ENCODE measurements around the gene ARHGEF16.

Gene ARHGEF16

DNA sequence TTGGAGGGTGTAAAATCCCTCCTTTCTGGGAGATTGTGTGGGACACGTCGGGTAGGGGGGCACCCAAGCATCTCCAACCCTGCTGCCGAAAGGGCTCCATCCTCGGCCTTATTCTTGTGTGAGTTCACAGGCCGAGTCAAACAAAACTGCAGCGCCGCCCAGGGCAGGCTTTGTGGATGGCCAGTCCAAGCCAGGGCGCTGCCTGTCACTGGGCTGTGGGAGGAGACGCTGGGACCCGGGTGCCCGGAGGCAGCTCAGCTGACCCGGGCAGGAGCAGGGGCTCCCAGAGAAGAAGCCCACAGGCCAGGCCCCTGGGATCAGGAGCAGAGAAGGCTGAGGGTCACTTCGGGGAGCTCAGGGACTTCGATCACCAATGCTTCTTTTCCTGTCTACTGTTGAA lies 31.8 kb upstream of the ARHGEF16 start:
- no peak for DNase-seq (ENCODE audit: low read depth)

- no peak for DNase-seq (ENCODE audit: low read depth)
These were observed 31.1 kb upstream of the ARHGEF16 start for GRCh38 chr1:3423245-3423829.

- DNase-seq (ENCODE audit: low read depth): no peak
These were observed 30.4 kb upstream of the ARHGEF16 start for GRCh38 chr1:3423896-3424611.

DNA sequence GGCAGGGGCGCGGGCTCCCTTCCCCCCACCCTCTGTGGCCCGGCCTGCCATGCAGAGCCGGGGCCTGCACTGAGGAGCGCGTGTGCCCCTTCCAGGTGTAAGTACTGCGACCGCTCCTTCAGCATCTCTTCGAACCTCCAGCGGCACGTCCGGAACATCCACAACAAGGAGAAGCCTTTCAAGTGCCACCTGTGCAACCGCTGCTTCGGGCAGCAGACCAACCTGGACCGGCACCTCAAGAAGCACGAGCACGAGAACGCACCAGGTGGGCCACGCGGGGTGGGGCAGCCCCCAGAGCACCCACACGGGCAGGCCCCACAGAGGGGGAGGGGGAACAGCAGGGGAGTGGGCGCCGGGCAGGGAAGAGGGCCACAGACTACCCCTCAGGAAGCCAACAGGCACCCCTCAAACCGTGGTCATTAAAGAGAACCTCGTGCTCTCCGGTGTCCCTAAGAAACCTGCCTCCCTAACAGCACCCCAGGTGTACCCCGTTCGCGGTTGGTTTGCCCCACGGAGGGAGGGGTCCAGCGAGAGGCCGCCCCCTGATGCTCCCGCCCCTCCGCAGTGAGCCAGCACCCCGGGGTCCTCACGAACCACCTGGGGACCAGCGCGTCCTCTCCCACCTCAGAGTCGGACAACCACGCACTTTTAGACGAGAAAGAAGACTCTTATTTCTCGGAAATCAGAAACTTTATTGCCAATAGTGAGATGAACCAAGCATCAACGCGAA lies 28.8 kb upstream of the ARHGEF16 start:
- no peak for DNase-seq (ENCODE audit: low read depth)

DNA sequence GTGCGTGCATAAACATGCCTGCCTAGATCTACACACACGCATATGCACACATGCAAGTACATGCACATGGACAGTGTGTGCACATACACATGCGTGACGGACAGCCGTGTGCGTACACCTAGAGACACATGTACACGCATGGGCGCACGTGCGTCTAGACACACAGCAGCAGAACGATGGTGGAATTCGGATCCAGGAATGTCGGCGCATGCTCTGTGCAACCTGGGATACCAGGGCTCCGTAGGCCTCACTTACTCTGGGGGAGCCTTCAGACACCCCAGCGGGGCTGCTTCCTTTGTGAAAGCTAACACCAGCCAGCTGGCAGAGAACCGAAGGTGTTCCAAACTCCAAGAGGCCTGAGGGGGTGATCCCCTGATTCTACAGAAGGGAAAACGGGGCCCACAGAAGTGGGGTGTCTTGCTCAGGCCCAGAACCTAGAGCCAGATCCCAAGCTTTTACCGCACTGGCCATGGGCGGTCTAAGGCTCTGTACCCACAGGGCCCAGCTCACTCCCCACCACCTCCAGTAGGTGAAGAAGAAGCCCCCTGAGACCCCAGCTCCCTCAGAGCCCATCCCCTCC lies 27.4 kb upstream of the ARHGEF16 start:
- no peak for DNase-seq (ENCODE audit: low read depth)

- DNase-seq (ENCODE audit: low read depth): no peak
These were observed 26.5 kb upstream of the ARHGEF16 start for GRCh38 chr1:3427711-3428704.

DNA sequence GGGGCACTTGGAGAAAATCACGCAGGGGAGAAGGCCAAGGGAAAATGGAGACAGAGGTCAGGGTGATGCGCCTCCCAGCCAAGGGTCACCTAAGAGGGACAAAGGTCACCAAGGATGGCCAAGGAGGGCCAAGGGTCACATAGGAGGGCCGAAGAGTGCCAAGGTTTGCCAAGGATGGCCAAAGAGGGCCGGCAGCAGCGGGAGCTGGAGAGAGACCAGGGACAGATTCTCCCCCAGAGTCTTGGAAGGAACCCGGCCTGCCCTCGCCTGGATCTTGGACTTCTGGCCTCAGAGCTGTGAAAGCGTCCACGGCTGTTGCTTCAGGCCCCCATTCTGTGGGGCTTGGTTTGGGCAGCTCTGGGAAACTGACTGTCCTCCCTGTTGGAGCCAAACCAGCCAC lies 25.6 kb upstream of the ARHGEF16 start:
- DNase-seq (ENCODE audit: low read depth): no peak

- DNase-seq (ENCODE audit: low read depth): no peak
These were observed 25.1 kb upstream of the ARHGEF16 start for GRCh38 chr1:3429320-3429719.

- DNase-seq (ENCODE audit: low read depth): no peak
These were observed 24.7 kb upstream of the ARHGEF16 start for GRCh38 chr1:3429766-3430165.

- no peak for DNase-seq (ENCODE audit: low read depth)
These were observed 24.1 kb upstream of the ARHGEF16 start for GRCh38 chr1:3430406-3430805.

DNA sequence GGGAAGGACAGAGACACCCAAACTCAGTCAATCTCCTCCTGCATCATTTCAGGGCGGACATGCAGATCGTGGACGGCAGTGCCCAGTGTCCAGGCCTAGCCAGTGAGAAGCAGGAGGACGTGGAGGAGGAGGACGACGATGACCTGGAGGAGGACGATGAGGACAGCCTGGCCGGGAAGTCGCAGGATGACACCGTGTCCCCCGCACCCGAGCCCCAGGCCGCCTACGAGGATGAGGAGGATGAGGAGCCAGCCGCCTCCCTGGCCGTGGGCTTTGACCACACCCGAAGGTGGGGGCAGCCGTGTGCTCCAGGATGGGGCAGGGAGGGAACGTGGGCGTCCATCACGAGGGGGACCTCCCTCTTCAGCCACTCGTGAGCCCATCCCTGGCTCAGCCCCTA lies 23.6 kb upstream of the ARHGEF16 start:
- no peak for DNase-seq (ENCODE audit: low read depth)

DNA sequence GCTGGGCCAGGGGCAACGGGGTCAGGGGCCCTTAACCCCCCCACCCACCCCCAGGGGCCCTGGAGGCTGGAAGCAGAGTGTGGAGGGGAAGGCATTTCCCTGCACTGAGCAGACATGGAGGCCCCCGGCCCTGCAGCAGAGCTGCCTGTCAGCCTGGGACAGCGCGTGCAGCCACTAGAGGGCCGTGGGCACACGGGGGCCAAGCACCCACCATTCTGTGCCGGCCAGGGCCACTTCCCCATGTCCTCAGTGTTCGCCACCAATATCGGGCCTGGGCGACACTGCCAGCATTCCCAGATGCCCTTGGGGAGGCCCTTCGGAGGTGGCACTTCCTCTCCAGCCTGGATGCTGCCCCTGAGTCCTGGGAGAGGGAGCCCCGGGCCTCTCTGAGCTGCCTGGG lies 23.2 kb upstream of the ARHGEF16 start:
- DNase-seq (ENCODE audit: low read depth): no peak

GRCh38 chr1:3431686-3432085 lies 22.8 kb upstream of the ARHGEF16 start:
- no peak for DNase-seq (ENCODE audit: low read depth)

GRCh38 chr1:3432306-3432705 lies 22.2 kb upstream of the ARHGEF16 start:
- no peak for DNase-seq (ENCODE audit: low read depth)

DNA sequence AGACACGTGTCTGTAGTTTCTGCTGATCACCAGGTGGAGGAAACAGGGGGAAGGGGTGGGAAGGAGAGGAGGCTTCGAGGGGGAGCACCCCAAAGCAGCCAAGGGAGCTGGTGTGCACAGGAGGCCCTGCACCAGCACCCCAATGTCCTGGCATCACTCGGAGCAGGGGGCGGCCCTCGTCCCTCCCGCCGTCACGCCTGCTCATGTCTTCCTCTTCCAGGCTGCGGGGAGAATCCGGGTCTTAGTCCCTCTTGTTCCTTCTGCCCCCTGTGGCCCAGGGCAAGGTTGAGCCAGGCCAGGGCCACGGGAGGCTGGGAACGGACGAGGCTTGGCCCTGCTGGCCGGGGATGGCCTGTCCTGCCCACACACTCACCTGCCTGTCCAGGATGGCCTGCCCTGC lies 21.4 kb upstream of the ARHGEF16 start:
- DNase-seq (ENCODE audit: low read depth): no peak

DNA sequence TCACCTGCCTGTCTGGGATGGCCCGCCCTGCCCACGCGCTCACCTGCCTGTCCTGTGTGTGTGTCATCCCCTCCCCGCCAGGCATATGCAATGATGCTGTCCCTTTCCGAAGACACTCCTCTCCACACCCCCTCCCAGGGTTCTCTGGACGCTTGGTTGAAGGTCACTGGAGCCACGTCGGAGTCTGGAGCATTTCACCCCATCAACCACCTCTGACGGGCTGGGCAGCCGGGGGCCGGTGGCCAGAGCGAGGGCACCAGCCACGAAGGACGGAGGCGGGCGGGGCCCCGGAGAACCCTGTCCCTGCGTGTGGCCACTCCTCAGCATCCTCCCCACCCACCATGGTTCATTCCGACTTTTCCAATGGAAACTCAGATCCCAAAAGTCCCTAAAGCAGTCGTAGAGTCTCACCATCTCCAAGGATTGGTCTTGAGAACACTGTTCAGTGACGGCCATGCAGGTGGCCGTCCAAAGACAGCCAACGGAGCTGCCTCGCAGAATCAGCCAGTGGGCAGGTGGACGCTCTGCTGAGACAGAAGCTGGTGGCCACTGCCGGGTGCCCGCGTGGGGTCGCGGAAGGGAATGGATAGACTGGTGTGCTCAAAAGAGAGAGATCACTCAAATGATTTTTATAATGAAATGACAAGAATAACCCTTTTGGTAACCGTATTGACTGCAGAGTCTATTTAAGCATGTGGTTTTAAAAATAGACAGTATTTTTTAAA lies 20.7 kb upstream of the ARHGEF16 start:
- DNase-seq (ENCODE audit: low read depth): no peak

GRCh38 chr1:3434406-3435110 lies 19.9 kb upstream of the ARHGEF16 start:
- no peak for DNase-seq (ENCODE audit: low read depth)

DNA sequence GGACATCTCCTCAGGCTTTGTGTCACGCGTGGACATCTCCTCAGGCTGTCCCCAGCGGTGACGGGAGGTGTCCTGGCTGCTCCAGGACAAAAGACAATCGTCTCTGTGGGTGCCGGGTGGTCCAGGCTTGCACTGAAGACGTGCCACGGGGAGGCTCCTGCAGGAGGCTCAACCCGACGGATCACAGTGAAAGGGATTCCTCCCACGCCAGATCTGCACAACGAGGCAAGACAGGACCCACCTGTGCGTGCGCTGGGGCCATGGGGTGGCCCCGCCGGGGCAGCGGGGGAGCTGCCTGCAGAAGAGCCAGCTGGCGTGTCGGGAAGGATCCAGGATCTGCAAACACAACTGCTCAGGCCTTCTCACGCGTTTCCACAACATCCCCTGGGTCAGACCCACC lies 18.8 kb upstream of the ARHGEF16 start:
- no peak for DNase-seq (ENCODE audit: low read depth)

DNA sequence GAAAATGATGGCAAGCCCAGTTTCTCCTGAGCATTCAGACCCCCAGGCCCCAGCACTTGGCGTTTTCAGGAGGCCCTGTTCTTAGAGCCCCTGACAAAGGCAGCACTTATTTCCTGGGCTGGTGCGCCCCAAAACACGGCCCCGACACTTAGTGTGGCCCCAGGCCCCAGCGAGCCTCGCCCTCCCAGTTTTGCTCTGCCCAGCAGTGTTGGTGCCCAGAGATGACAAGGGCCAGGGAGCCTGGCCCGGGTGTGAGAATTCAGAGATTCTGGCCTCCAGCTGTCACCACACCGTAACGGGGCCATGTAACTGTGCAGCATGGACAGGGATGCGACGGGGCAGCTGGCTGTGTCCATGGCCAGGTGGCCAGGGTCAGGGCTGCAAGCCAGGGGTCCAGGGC lies 18.0 kb upstream of the ARHGEF16 start:
- DNase-seq (ENCODE audit: low read depth): no peak

DNA sequence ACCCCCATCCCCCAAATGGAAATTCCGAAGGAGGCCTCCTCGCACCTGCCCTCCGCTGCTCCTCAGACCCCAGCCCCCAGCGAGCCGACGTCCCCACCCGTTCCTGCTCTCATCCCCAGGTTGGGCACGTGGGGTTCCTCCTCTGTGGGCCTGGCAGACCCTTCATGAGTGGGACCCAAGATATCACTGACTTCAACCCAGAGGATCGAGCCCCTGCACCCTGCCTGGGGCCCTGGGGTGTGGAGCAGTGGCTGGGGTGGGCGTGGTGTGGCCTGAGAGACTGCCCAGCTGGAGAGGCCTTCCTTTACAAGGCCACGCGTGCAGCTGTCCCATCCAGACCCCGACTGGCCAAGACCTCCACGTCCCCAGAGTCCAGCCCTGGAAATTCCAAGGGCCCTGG lies 17.6 kb upstream of the ARHGEF16 start:
- no peak for DNase-seq (ENCODE audit: low read depth)

Measured in EH (cell line).